Right lobe of liver (tissue), 4 donors: ENCODE measurements around the gene MORC2.

Experiments used
- POLR2A ChIP-seq: fragments of 450-650 bp; IDR thresholded peaks from one replicate; pipeline ENCODE4 v1.6.1; 2017; ENCODE audit warnings: antibody characterized with exemption, mild to moderate bottlenecking
- TF ChIP-seq, protein P1 (sequence below), 4 donors: fragments of 200-600 bp in 3 of 4; fragments of 450-650 bp in 1 of 4; IDR thresholded peaks; one replicate each; pipeline versions ENCODE4 v1.5.1 to v1.8.0; 2016 to 2022; ENCODE audit warnings: antibody characterized with exemption in 4 of 4, mild to moderate bottlenecking in 2 of 4
- donor health status: DM: no; HTN: no; CAD: no.
- donor health status: DM: no; HTN: no; CAD: no.
- donor health status: DM: no; HTN: yes; CAD: no.

GRCh38 chr22:30955153-30955552 is 13.4 kb downstream of the MORC2 start:
- no peak for TF ChIP-seq POLR2A
- TF ChIP-seq, protein P1, sequence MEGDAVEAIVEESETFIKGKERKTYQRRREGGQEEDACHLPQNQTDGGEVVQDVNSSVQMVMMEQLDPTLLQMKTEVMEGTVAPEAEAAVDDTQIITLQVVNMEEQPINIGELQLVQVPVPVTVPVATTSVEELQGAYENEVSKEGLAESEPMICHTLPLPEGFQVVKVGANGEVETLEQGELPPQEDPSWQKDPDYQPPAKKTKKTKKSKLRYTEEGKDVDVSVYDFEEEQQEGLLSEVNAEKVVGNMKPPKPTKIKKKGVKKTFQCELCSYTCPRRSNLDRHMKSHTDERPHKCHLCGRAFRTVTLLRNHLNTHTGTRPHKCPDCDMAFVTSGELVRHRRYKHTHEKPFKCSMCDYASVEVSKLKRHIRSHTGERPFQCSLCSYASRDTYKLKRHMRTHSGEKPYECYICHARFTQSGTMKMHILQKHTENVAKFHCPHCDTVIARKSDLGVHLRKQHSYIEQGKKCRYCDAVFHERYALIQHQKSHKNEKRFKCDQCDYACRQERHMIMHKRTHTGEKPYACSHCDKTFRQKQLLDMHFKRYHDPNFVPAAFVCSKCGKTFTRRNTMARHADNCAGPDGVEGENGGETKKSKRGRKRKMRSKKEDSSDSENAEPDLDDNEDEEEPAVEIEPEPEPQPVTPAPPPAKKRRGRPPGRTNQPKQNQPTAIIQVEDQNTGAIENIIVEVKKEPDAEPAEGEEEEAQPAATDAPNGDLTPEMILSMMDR (IDR thresholded peaks at IDR 0.05): no peak
